K562 (cell line): Measurements from ENCODE around the gene NFATC3. TPM values are rescaled to one million over a fixed set of nuclear protein-coding genes. Genes with fewer than 3 reads are reported as not detected.
A peak's percentile ranks its signal among the peaks of the same experiment; 100 is the strongest.
"Not testable (repeated sequence)": the region's sequence is repeated elsewhere in the genome, so short reads cannot be mapped to it uniquely, and the experiment has no call there.

Experiments used
- ATAC-seq: fragments of 200-7000 bp; cut with Tn5 transposase; 3 replicates; pipeline ENCODE4 v1.9.1; 2020; ENCODE audit warnings: moderate library complexity
- BruUV-seq: library from RNA; stranded (reverse); fragments of 400-500 nt; replicated peaks from 2 replicates; lab custom pipeline; 2021; lab: Mats Ljungman, UMichigan
- CTCF ChIA-PET: fragments of 300-600 bp; formaldehyde crosslinking; extraction: SDS; loops from one replicate; lab custom pipeline; 2021; ENCODE audit warnings: low intra/inter-chr PET ratio; lab: Yijun Ruan, JAX
- POLR2A ChIA-PET: fragments of 300-600, 350-650 bp; sonication (Branson Sonifier 250); formaldehyde crosslinking; extraction: SDS; loops from one replicate; lab custom pipeline; 2021; ENCODE audit warnings: antibody characterized with exemption, inconsistent platforms; lab: Yijun Ruan, JAX
- DNase-seq, 4 experiments: peaks; one replicate each; pipeline versions ENCODE4 v3.0.0 to v3.0.0-alpha.2; 2011 to 2018; ENCODE audit warnings: low spot score in 3 of 4, mixed read lengths in 3 of 4; ENCODE audit errors: extremely low read depth in 1 of 4
- FAIRE-seq: peaks from 2 replicates; lab custom pipeline; 2011; peaks lifted over from hg19 to GRCh38; lab: Jason Lieb, UNC
- H2AFZ ChIP-seq: 2 replicates; pipeline ENCODE4 v1.6.0; 2011; ENCODE audit warnings: low read depth, low read length, control low read depth, inconsistent platforms
- H3K27ac ChIP-seq: fragments of 200-600 bp; 3 replicates; pipeline ENCODE4 v1.8.0; 2011; ENCODE audit warnings: low read depth, mild to moderate bottlenecking, control low read depth, inconsistent platforms, low read length, moderate library complexity, mixed read lengths; ENCODE audit errors: extremely low read depth
- H3K27me3 ChIP-seq, 2 experiments: fragments of 300-600 bp in 1 of 2; 2 replicates in 1 of 2; 3 replicates in 1 of 2; pipeline versions ENCODE4 v1.6.0 to v1.8.0; 2011; ENCODE audit warnings: inconsistent platforms in 2 of 2, low read length in 2 of 2, mild to moderate bottlenecking in 1 of 2, mixed read lengths in 1 of 2, moderate library complexity in 1 of 2; ENCODE audit not compliant: control insufficient read depth in 2 of 2, insufficient read depth in 2 of 2
- H3K36me3 ChIP-seq: fragments of 300-600 bp; 3 replicates; pipeline ENCODE4 v1.8.0; 2011; ENCODE audit warnings: mild to moderate bottlenecking, low read length, inconsistent platforms; ENCODE audit not compliant: control insufficient read depth, insufficient read depth
- H3K4me1 ChIP-seq, 2 experiments: fragments of 200-600 bp in 1 of 2; replicated peaks in 1 of 2; 2 replicates in 1 of 2; 3 replicates in 1 of 2; pipeline versions ENCODE4 v1.5.1 to v1.8.0; 2011; ENCODE audit warnings: inconsistent platforms in 2 of 2, low read length in 2 of 2, mild to moderate bottlenecking in 1 of 2, mixed read lengths in 1 of 2, moderate library complexity in 1 of 2; ENCODE audit not compliant: control insufficient read depth in 2 of 2, insufficient read depth in 2 of 2
- H3K4me2 ChIP-seq: 2 replicates; pipeline ENCODE4 v1.6.1; 2011; ENCODE audit warnings: low read length, control low read depth, inconsistent platforms, mixed read lengths; ENCODE audit not compliant: insufficient read depth
- H3K4me3 ChIP-seq: fragments of 200-600 bp; sonication (generic), shearing (Covaris generic); 2 replicates; pipeline ENCODE4 v1.5.1; 2016; ENCODE audit warnings: control low read depth, inconsistent platforms
- H3K79me2 ChIP-seq: fragments of 200-600 bp; 3 replicates; pipeline ENCODE4 v1.8.0; 2011; ENCODE audit warnings: low read length, inconsistent platforms; ENCODE audit not compliant: control insufficient read depth, insufficient read depth
- H3K9ac ChIP-seq, 2 experiments: 2 replicates each; pipeline versions ENCODE4 v1.6.0 to v1.6.1; 2011; ENCODE audit warnings: low read depth in 2 of 2, low read length in 2 of 2, control low read depth in 1 of 2, inconsistent platforms in 1 of 2, mild to moderate bottlenecking in 1 of 2, mixed read lengths in 1 of 2; ENCODE audit not compliant: insufficient read depth in 1 of 2
- H3K9me1 ChIP-seq: one replicate; pipeline ENCODE4 v1.6.0; 2011; ENCODE audit warnings: inconsistent platforms, mild to moderate bottlenecking, low read length, moderate library complexity; ENCODE audit not compliant: control insufficient read depth, insufficient read depth
- H3K9me3 ChIP-seq: replicated peaks from 2 replicates; pipeline ENCODE4 v1.5.1; 2011; ENCODE audit warnings: low read depth, low read length, inconsistent platforms; ENCODE audit not compliant: control insufficient read depth, insufficient read depth
- H4K20me1 ChIP-seq: replicated peaks from 2 replicates; pipeline ENCODE4 v1.6.1; 2011; ENCODE audit warnings: low read length, inconsistent platforms, mixed read lengths; ENCODE audit not compliant: control insufficient read depth, insufficient read depth
- ZNF324 ChIP-seq: fragments of 250-450 bp; sonication (Bioruptor Pico); IDR thresholded peaks from 2 replicates; pipeline ENCODE4 v1.4.0; 2020; ENCODE audit warnings: mild to moderate bottlenecking
- WGBS: fragments of 100-300 bp; shearing (Covaris generic); methylation state at CpG from one replicate; pipeline ENCODE4 v1.1.6; 2016; ENCODE audit warnings: low coverage, mixed read lengths; ENCODE audit not compliant: insufficient coverage; ENCODE audit errors: missing lambda C conversion rate; 5-methylcytosine and 5-hydroxymethylcytosine counted together
- in situ Hi-C: fragments of 300-500 bp; cut with MboI; formaldehyde crosslinking; loops from 4 replicates; pipeline ENCODE4 v1.15.0; 2018; ENCODE audit warnings: inconsistent platforms, mixed read lengths
- intact Hi-C: fragments of 100-400 bp; cut with micrococcal nuclease; formaldehyde crosslinking; loops from 2 replicates; pipeline ENCODE4 v1.14.2; 2022
- polyA plus RNA-seq, 8 experiments: library from polyadenylated mRNA; depleted of rRNA in 4 of 8; stranded (reverse) in 5 of 8; unstranded in 3 of 8; fragments of >200 nt; fragmentation: Nextera tagmentation in 2 of 8; fragmentation: Illumina TruSeq in 1 of 8; extraction: Ambion mirVana in 2 of 8; extraction: Trizol in 1 of 8; gene quantifications; 2 replicates each; pipeline versions ENCODE4 v1.2.1 to v1.2.3, GENCODE V29; 2011 to 2014; ENCODE audit warnings: inconsistent platforms in 1 of 8, missing spikeins in 1 of 8
- total RNA-seq, 7 experiments: library from RNA; depleted of rRNA in 6 of 7; stranded (reverse); fragments of >200 nt in 6 of 7; fragmentation: Illumina TruSeq in 2 of 7; extraction: Trizol in 2 of 7; gene quantifications; 2 replicates each; pipeline versions ENCODE4 v1.2.1 to v1.2.3, GENCODE V29; 2011 to 2021; ENCODE audit warnings: low replicate concordance in 1 of 7

The NFATC3 gene
- total and polyA plus RNA-seq, 9 of the 15 experiments (the other 6 are each of a cell fraction or from before 2014, with no cell fraction given): 15.7 to 98.4 (median 59.4) TPM

DNA sequence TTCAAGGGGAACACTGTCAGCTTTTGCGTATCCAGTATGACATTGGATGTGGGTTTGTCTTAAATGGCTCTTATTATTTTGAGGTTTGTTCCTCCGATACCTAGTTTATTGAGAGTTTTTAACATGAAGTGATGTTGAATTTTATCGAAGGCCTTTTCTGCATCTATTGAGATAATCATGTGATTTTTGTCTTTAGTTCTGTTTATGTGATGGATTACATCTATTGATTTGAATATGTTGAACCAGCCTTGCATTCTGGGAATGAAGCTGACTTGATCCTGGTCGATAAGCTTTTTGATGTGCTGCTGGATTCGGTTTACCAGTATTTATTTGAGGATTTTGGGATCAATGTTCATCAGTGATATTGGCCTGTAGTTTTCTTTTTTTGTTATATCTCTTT lies 24.0 kb downstream of the NFATC3 start:
- H3K27me3 ChIP-seq, H3K9me3 ChIP-seq, in situ Hi-C loops, ATAC-seq, H3K4me3 ChIP-seq, FAIRE-seq, H3K36me3 ChIP-seq, BruUV-seq, CTCF ChIA-PET, H2AFZ ChIP-seq, H3K4me2 ChIP-seq, H3K9ac ChIP-seq, H3K27ac ChIP-seq, DNase-seq, H3K9me1 ChIP-seq, intact Hi-C loops: not testable (repeated sequence)
- peak; percentile 93 for TF ChIP-seq ZNF324 (CRISPR knock-in tag)
- POLR2A ChIA-PET: interaction anchor here (0.9 to 1.5 kb wide), 2 partner anchors 11 to 18 kb away, joined by 3 to 6 read pairs; no protein-coding TSS in a partner anchor
- H3K4me1 ChIP-seq: peaks cover 11 to 12% of the 10 kb centered on the region in 2 experiments
- 94% methylated on average over 5 of the region's 5 CpGs for WGBS
- H4K20me1 ChIP-seq: peaks cover 12% of the 10 kb centered on the region; the same call in 1 of the 2 replicates
- peaks cover 97% of the 10 kb centered on the region for H3K79me2 ChIP-seq

- in situ Hi-C loops, H3K27me3 ChIP-seq, H3K9me3 ChIP-seq, H3K27ac ChIP-seq, H3K36me3 ChIP-seq, H3K4me2 ChIP-seq, BruUV-seq, intact Hi-C loops, POLR2A ChIA-PET, H3K9me1 ChIP-seq, FAIRE-seq, H2AFZ ChIP-seq, DNase-seq, ATAC-seq, H3K9ac ChIP-seq, H3K4me3 ChIP-seq, CTCF ChIA-PET: not testable (repeated sequence)
- Histone ChIP-seq H3K79me2 (peaks cover 97% of the 10 kb centered on the region), H4K20me1 (peaks cover 18% of the 10 kb centered on the region; the same call in 1 of the 2 replicates), H3K4me1 (peaks cover 12 to 13% of the 10 kb centered on the region in 2 experiments)
- 88% methylated on average over 2 of the region's 2 CpGs for WGBS
Measured at GRCh38 chr16:68110611-68111010, 25.4 kb downstream of the NFATC3 start.
